ENCODE measurements around the gene BICDL2.
"Not testable (repeated sequence)": the region's sequence is repeated elsewhere in the genome, so short reads cannot be mapped to it uniquely, and the experiment has no call there.

DNA sequence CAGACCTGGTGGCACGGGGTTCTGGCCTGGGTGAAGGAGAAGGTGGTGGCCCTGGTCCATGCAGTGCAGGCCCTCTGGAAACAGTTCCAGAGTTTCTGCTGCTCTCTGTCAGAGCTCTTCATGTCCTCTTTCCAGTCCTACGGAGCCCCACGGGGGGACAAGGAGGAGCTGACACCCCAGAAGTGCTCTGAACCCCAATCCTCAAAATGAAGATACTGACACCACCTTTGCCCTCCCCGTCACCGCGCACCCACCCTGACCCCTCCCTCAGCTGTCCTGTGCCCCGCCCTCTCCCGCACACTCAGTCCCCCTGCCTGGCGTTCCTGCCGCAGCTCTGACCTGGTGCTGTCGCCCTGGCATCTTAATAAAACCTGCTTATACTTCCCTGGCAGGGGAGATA, 32.4 kb upstream of the BICDL2 start:
- not testable (repeated sequence) for TF ChIP-seq ZNF274 (IDR thresholded peaks at IDR 0.05; ENCODE audit: borderline replicate concordance, extremely low read depth, low read length); EZH2 (IDR thresholded peaks at IDR 0.05; ENCODE audit: low read depth, low read length, severe bottlenecking); CHD7 (IDR thresholded peaks at IDR 0.05; ENCODE audit: insufficient replicate concordance, low read length); CEBPB (IDR thresholded peaks at IDR 0.05; ENCODE audit: low read depth, low read length); SIN3A (conservative IDR thresholded peaks at IDR 0.05 in 1 of 2, IDR thresholded peaks at IDR 0.05 in 1 of 2; ENCODE audit: low read depth in 1 of 2, low read length in 2 of 2); EGR1 (IDR thresholded peaks at IDR 0.05; ENCODE audit: borderline replicate concordance, low read depth, low read length); GABPA (IDR thresholded peaks at IDR 0.05; ENCODE audit: borderline replicate concordance, insufficient read depth, low read length); POLR2A (IDR thresholded peaks at IDR 0.05; ENCODE audit: control extremely low read depth in 1 of 2, low read depth in 2 of 2, low read length in 2 of 2); YY1 (IDR thresholded peaks at IDR 0.05; ENCODE audit: low read depth, low read length); CTCF (IDR thresholded peaks at IDR 0.05; ENCODE audit: control extremely low read depth in 1 of 3, insufficient read depth in 1 of 3, low read depth in 1 of 3, low read length in 3 of 3); MAX (IDR thresholded peaks at IDR 0.05); POLR2AphosphoS5 (IDR thresholded peaks at IDR 0.05; ENCODE audit: low read depth, low read length)

Data from H1 (cell line).